Endodermal cell (in vitro differentiated cells): ENCODE measurements around the gene OTOP1. TPM values are rescaled to one million over a fixed set of nuclear protein-coding genes. Genes with fewer than 3 reads are reported as not detected.

Experiments used
- DNase-seq: peaks from one replicate; pipeline ENCODE4 v3.0.0-alpha.2; 2017
- H3K27ac ChIP-seq: 2 replicates; pipeline ENCODE4 v1.5.1; 2013; ENCODE audit warnings: mild to moderate bottlenecking, low read depth, low read length, moderate library complexity
- H3K27me3 ChIP-seq: 2 replicates; pipeline ENCODE4 v1.6.1; 2013; ENCODE audit warnings: mild to moderate bottlenecking, low read length, moderate library complexity; ENCODE audit not compliant: insufficient read depth, control insufficient read depth, poor library complexity, severe bottlenecking
- H3K36me3 ChIP-seq: 2 replicates; pipeline ENCODE4 v1.7.0; 2013; ENCODE audit warnings: mild to moderate bottlenecking, low read length, moderate library complexity; ENCODE audit not compliant: control insufficient read depth, insufficient read depth
- H3K4me1 ChIP-seq: one replicate; pipeline ENCODE4 v1.7.0; 2013; ENCODE audit warnings: low read length; ENCODE audit not compliant: control insufficient read depth, insufficient read depth
- H3K4me3 ChIP-seq: 2 replicates; pipeline ENCODE4 v1.5.1; 2013; ENCODE audit warnings: mild to moderate bottlenecking, low read length, moderate library complexity
- H3K9ac ChIP-seq: 2 replicates; pipeline ENCODE4 v1.6.1; 2013; ENCODE audit warnings: mild to moderate bottlenecking, low read length, moderate library complexity; ENCODE audit not compliant: poor library complexity, severe bottlenecking; ENCODE audit errors: extremely low read depth
- H3K9me3 ChIP-seq: 2 replicates; pipeline ENCODE4 v1.6.1; 2013; ENCODE audit warnings: mild to moderate bottlenecking, low read length, moderate library complexity; ENCODE audit not compliant: control insufficient read depth
- H3K27ac Mint-ChIP-seq: 2 replicates; pipeline ENCODE4 v1.8.0; 2020; ENCODE audit warnings: mixed read lengths
- H3K27me3 Mint-ChIP-seq: 2 replicates; pipeline ENCODE4 v1.8.0; 2021; ENCODE audit warnings: mild to moderate bottlenecking, mixed read lengths; ENCODE audit not compliant: insufficient read depth
- H3K36me3 Mint-ChIP-seq: 2 replicates; pipeline ENCODE4 v1.8.0; 2020; ENCODE audit warnings: low read depth, mixed read lengths
- H3K4me1 Mint-ChIP-seq: 2 replicates; pipeline ENCODE4 v1.8.0; 2020; ENCODE audit warnings: mixed read lengths
- H3K4me3 Mint-ChIP-seq: 2 replicates; pipeline ENCODE4 v1.8.0; 2020; ENCODE audit warnings: mild to moderate bottlenecking, moderate library complexity, mixed read lengths
- H3K9me3 Mint-ChIP-seq: 2 replicates; pipeline ENCODE4 v1.8.0; 2020; ENCODE audit warnings: mild to moderate bottlenecking, mixed read lengths
- CTCF ChIP-seq: fragments of 200-600 bp; sonication (generic); conservative IDR thresholded peaks from 2 replicates; pipeline ENCODE4 v1.5.0; 2021; ENCODE audit warnings: antibody characterized with exemption, mild to moderate bottlenecking
- WGBS, 2 experiments: methylation state at CpG; one replicate each; pipeline versions ENCODE4 v1.1.5 to v1.1.7; 2013; ENCODE audit warnings: missing lambda C conversion rate in 2 of 2, mixed read lengths in 1 of 2; ENCODE audit not compliant: insufficient coverage in 1 of 2, insufficient read length in 1 of 2; 5-methylcytosine and 5-hydroxymethylcytosine counted together
- total RNA-seq, 2 donors: library from RNA; stranded (reverse); fragmentation: NEBNext Ultra II Directional in 1 of 2; extraction: Animal tissue kit (Norgen Biotek cat#: 25700) in 1 of 2; gene quantifications; 2 replicates in 1 of 2; 3 replicates in 1 of 2; pipeline ENCODE4 v1.2.1, GENCODE V29; 2021

Gene OTOP1
- total RNA-seq, 2 donors from 2014 or later, result not detected

DNA sequence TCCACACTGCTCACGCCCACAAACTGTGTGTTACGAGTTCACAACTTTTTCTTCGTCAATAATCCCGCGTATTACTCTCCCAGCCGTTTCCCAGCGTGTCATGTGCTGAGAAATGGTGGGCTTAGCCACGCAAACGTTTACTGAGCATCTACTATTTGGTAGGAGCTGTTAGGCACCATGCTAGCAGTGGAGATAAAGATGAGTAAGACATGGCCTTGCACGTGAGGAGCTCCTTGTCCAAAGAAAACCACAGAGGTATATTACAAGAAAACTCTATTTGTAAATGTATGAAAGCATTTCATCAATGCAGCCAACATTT lies 22.1 kb upstream of the OTOP1 start:
- Histone ChIP-seq H3K4me1 (no peaks in the 10 kb centered on the region), H3K9ac (peak overlapping the region; percentile 84), H3K36me3 (peaks cover 26% of the 10 kb centered on the region), H3K27ac (peak overlapping the region; percentile 91), H3K27me3 (peaks cover 11% of the 10 kb centered on the region), H3K4me3 (peak overlapping the region; percentile 96), H3K9me3 (no peaks in the 10 kb centered on the region)
- Mint-ChIP-seq H3K27me3 (peaks cover 12% of the 10 kb centered on the region), H3K36me3 (peaks cover 21% of the 10 kb centered on the region), H3K9me3 (no peaks in the 10 kb centered on the region), H3K27ac (peak overlapping the region; percentile 99), H3K4me1 (peaks cover 10% of the 10 kb centered on the region), H3K4me3 (peak overlapping the region; percentile 90)
- WGBS, 2 experiments, result 57 to 71% methylated on average over 9 to 10 of the region's 10 CpGs
- TF ChIP-seq CTCF, result no peak
- no peak for DNase-seq

DNA sequence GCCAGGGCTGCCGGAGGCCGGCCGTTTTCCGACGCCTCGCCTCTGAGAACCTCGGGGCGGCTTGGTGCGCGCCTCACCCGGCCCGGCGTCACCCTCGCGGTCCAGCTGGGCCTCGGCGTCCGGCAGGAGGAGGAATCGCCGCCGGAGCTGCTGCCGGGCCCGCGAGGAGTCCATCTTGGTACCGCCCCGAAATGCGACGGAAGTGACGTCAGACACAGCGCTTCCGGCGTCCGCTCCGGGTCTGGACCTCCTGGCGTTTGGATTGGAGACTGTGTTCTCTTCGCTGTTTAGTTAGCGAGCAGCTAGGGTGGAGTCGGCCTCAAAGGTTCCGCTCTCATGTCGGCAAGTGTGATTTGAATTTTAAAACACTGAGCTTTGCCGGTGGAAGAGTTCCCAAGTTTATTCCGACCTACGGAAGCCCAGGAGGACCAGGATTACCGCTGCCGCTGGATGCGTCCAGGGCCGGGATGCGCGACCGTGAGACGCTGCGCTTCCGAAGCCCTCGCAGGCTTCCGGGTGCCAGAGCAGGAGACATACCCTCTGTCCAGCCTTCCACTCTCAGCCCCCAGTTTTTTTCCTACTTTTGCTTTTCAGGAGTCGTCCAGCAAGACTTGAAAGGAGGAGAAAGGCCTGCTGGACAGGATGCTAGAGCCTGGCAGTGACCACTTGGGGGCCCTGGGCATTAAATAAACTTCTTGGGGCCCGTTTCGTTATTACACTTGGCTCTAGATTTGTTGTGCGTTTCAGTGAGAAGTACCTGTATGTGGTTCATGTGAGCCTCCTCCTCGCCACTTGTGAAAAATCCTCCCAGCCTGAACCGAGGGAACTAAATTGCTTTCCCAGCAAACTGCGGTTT lies 21.5 kb upstream of the OTOP1 start, which contains the start of gene TMEM128:
TSS of gene TMEM128 (minus strand) at position 195 of the 856 bp plus-strand sequence. CDS start at position 174, 21 bp downstream.
- WGBS, 2 experiments, result 2 to 7% methylated on average over 36 to 62 of the region's 62 CpGs
- Mint-ChIP-seq H3K9me3 (no peaks in the 10 kb centered on the region), H3K27ac (peak within 1 kb of the TSS; percentile 99), H3K4me1 (peaks cover 10% of the 10 kb centered on the region), H3K36me3 (peaks cover 27% of the 10 kb centered on the region), H3K27me3 (peaks cover 10% of the 10 kb centered on the region), H3K4me3 (peak within 1 kb of the TSS; percentile 90)
- peak; percentile 97 for DNase-seq
- Histone ChIP-seq H3K9me3 (no peaks in the 10 kb centered on the region), H3K9ac (peak within 1 kb of the TSS; percentile 84), H3K36me3 (peaks cover 31% of the 10 kb centered on the region), H3K27ac (peak within 1 kb of the TSS; percentile 91), H3K4me1 (no peaks in the 10 kb centered on the region), H3K27me3 (peaks cover 11% of the 10 kb centered on the region), H3K4me3 (peak within 1 kb of the TSS; percentile 96)
- TF ChIP-seq CTCF, result peak; percentile 20

DNA sequence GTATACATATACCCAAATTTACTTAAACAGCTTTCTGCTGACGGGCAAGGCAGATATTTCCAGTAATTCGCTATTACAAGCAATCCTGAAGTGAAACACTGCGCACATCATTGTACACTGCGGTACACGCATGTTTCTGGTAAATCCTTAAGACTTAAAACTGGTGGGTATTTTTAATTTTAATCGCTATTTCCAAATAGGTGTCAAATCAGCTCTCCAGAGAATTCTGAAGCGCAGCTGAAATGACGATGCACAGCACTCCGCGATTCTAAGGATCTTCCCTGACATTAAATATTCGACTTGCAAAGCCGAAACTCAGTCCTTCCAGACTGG lies 20.9 kb upstream of the OTOP1 start:
- no peaks in the 10 kb centered on the region for H3K9me3 Mint-ChIP-seq
- peaks cover 10% of the 10 kb centered on the region for H3K27me3 Mint-ChIP-seq
- no peak for TF ChIP-seq CTCF
- H3K36me3 Mint-ChIP-seq, result peaks cover 29% of the 10 kb centered on the region
- no peaks in the 10 kb centered on the region for H3K9me3 ChIP-seq
- peaks cover 11% of the 10 kb centered on the region for H3K27me3 ChIP-seq
- no peaks in the 10 kb centered on the region for H3K4me1 ChIP-seq
- peaks cover 32% of the 10 kb centered on the region for H3K36me3 ChIP-seq
- H3K9ac ChIP-seq, result peak overlapping the region; percentile 84
- peak overlapping the region; percentile 90 for H3K4me3 Mint-ChIP-seq
- peak overlapping the region; percentile 99 for H3K27ac Mint-ChIP-seq
- no peak overlapping the region for H3K27ac ChIP-seq
- 3 to 4% methylated on average over 11 to 12 of the region's 12 CpGs for WGBS, 2 experiments
- H3K4me1 Mint-ChIP-seq, result peaks cover 10% of the 10 kb centered on the region
- H3K4me3 ChIP-seq, result peak overlapping the region; percentile 96
- DNase-seq, result no peak
